Subcutaneous abdominal adipose tissue (tissue), 5 donors: ENCODE results near the gene SCLY.

ENCODE experiments used
- H3K27ac ChIP-seq: one replicate; pipeline ENCODE4 v1.7.0; 2013; ENCODE audit warnings: low read depth, mild to moderate bottlenecking, inconsistent platforms, low read length, moderate library complexity
- H3K27me3 ChIP-seq, 5 donors: one replicate each; pipeline ENCODE4 v1.7.0; 2013; ENCODE audit warnings: low read length in 5 of 5, inconsistent platforms in 1 of 5; ENCODE audit not compliant: control insufficient read depth in 5 of 5, insufficient read depth in 4 of 5
- H3K36me3 ChIP-seq, 5 donors: one replicate each; pipeline ENCODE4 v1.7.0; 2013; ENCODE audit warnings: low read length in 5 of 5; ENCODE audit not compliant: control insufficient read depth in 5 of 5, insufficient read depth in 5 of 5
- H3K4me1 ChIP-seq, 5 donors: one replicate each; pipeline ENCODE4 v1.7.0; 2013; ENCODE audit warnings: low read length in 5 of 5, mild to moderate bottlenecking in 3 of 5, moderate library complexity in 1 of 5; ENCODE audit not compliant: control insufficient read depth in 5 of 5, insufficient read depth in 5 of 5
- H3K4me3 ChIP-seq, 5 donors: one replicate each; pipeline ENCODE4 v1.7.0; 2013; ENCODE audit warnings: low read length in 5 of 5, low read depth in 1 of 5
- H3K9ac ChIP-seq, 5 donors: one replicate each; pipeline ENCODE4 v1.7.0; 2013; ENCODE audit warnings: low read length in 5 of 5, mild to moderate bottlenecking in 4 of 5, moderate library complexity in 3 of 5
- H3K9me3 ChIP-seq, 5 donors: one replicate each; pipeline ENCODE4 v1.7.0; 2013; ENCODE audit warnings: low read length in 5 of 5; ENCODE audit not compliant: control insufficient read depth in 5 of 5
- donor health status: healthy.
- donor health status: healthy.
- donor health status: healthy.
- donor health status: healthy.
- donor health status: healthy.

Gene SCLY

DNA sequence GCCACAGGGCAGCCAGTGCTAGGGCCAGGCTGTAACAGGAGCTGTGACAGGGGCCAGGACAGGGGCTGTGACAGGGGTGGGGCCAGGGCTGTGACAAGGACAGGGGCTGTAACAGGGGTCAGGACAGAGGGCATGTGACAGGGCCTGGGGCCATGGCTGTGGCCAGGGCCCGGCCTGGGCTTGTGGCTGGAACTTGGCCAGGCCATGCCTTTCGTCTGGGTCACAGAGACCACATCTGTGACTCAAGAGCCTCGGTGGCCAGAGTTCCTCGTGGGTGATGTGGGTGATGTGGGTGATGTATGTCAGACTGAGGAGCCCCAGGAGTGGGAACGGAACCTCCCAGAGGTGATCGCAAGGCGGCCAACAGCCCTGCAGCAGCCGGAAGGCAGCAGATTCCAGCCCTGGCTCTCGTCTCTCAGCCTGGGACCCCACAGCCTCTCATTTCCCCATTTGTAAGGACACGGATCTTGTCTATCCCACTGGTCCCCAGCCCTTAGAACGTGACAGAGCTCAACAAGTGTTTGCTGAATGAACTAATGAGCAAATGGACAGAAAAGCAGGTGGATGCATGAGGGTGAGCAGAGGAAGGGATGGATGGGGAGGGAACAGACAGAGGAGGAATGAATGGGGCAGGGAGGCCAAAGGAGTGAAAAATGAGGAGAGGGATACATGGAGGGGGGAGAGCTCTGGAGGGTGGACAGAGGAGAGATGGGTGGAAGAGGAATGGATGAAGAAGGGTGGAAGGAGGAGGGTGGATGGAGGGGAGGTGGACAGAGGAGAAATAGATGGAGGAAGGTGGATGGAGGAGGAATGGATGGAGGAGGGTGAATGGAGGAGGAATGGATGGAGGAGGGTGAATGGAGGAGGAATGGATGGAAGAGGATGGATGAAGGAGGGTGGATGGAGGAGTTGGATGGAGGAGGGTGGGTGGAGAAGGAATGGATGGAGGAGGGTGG lies 56.7 kb downstream of the SCLY start:
- no peaks in the 10 kb centered on the region for H3K36me3 ChIP-seq
- no peak overlapping the region for H3K4me3 ChIP-seq
- no peak overlapping the region for H3K9ac ChIP-seq
- peaks cover 0 to 6% (median 5%) of the 10 kb centered on the region in 5 donors for H3K9me3 ChIP-seq
- H3K27me3 ChIP-seq, result peaks cover 21 to 49% (median 31%) of the 10 kb centered on the region in 5 donors
- no peak overlapping the region for H3K27ac ChIP-seq
- peaks cover 0 to 11% (median 3%) of the 10 kb centered on the region in 5 donors for H3K4me1 ChIP-seq

DNA sequence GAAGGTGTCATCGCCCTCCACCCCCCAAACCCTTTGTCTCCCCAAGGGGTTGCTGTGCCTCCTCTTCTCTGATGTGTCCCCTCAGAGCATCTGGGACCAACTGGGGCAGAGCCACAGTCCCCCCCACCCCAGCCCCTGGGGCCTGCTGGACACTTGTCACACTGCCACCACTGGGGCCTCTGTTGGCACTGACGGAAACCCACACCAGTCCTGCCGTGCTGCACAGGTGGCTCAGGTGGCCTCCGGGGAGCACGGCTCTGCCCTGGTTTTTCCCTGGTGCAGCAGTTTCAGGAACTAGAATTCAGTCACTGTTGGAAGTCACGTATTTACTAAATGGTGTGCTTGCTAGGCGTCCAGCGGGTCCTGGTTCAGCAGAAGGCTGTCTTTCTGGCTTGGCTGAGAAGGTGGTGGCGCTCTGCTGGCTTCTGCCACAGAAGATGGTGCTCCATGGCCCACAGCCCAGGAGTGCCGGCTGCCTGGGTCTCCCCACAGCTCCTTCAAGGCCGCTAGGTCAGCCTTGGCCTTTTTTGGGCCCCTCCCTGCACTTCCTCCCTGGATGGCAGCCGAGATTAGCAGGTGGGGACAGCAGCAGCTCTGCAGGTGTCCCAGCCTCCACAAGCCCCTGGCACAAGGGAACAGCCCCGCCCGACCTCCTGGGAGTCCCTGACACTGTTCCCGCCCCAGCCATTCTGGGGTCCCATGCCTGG lies 59.1 kb downstream of the SCLY start:
- Histone ChIP-seq H3K36me3 (no peaks in the 10 kb centered on the region), H3K9ac (no peak overlapping the region), H3K27me3 (peaks cover 21 to 43% (median 30%) of the 10 kb centered on the region in 5 donors), H3K27ac (no peak overlapping the region), H3K9me3 (no peaks in the 10 kb centered on the region), H3K4me1 (peaks cover 0 to 11% (median 3%) of the 10 kb centered on the region in 5 donors), H3K4me3 (no peak overlapping the region)

DNA sequence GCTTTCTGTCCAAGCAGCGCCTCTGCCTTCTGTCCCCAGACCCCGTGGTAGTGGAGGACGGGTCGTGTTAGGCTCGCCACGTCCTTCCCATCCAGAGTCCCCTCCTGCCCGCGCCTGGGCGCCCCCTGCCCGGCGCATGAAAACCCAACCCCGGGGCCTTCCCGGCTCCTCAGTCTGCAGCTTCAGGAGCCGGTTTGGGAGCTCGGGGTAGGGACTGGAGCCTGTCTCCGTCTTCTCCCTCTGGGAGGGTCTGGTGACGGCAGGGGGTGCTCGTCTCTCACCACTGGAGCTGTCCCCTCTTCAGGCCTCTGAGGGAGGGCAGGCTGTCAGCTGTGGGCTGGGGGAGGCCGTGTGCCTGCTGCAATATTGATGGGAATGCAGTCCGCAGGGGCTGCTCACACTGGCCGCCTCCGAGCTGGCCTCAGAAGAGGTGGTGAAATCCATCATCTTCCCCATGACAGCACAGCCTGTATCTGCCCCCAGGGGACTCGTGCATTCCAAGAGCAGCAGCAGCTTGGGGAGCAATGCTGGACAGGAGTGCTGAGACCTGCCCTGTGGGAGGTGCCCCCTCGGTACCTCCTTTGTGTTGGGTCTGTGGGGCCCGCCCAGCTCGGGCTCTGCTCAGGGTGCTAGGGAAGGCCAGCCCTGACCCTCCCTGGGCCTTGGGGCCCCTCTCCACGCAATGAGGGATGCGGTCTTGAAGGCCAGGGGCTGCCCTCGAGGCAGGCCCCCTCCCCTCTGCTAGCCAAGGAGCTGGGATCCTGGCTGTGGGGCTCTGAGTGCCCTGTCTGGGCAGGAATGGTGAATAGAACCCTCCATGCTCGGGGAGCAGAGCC lies 59.9 kb downstream of the SCLY start:
- Histone ChIP-seq H3K9ac (no peak overlapping the region), H3K4me3 (no peak overlapping the region), H3K27ac (no peak overlapping the region), H3K27me3 (peaks cover 21 to 42% (median 27%) of the 10 kb centered on the region in 5 donors), H3K36me3 (no peaks in the 10 kb centered on the region), H3K9me3 (no peaks in the 10 kb centered on the region), H3K4me1 (peaks cover 0 to 11% (median 3%) of the 10 kb centered on the region in 5 donors)

DNA sequence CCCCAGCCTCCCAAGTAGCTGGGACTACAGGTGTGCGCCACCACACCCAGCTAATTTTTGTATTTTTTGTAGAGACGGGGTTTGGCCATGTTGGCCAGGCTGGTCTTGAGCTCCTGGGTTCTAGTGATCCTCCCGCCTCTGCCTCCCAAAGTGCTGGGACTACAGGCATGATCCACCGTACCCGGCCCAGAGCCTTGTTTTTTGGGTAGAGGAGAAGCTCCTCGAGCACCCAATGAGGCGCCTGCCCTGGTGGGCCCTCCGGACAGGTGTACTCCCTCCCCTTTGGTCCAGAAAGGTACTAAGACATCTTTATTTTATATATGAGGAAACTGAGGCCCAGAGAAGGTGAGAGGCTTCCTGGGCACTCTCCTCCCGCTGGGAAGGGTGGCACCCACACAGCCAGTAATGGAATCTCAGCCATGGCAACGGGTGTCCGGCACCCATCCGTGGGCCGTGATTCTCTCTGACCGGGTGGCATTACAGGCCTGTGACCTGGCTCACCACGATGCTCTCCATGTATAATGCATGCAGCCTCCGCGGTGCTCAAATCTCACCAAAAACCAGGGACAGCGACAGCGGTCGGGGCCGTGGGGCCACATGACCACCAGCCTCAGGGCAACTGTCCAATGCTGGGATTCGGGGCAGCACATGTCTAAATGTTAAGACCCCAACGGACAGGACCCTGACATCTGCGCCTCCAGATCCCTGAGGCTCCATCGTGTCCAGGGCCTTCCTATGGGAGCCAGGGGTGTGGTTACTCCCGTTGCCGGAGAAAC lies 60.9 kb downstream of the SCLY start:
- no peaks in the 10 kb centered on the region for H3K9me3 ChIP-seq
- H3K4me3 ChIP-seq, result no peak overlapping the region
- H3K4me1 ChIP-seq, result peaks cover 0 to 11% (median 3%) of the 10 kb centered on the region in 5 donors
- H3K36me3 ChIP-seq, result no peaks in the 10 kb centered on the region
- no peak overlapping the region for H3K27ac ChIP-seq
- H3K9ac ChIP-seq, result no peak overlapping the region
- peaks cover 13 to 34% (median 21%) of the 10 kb centered on the region in 5 donors for H3K27me3 ChIP-seq

DNA sequence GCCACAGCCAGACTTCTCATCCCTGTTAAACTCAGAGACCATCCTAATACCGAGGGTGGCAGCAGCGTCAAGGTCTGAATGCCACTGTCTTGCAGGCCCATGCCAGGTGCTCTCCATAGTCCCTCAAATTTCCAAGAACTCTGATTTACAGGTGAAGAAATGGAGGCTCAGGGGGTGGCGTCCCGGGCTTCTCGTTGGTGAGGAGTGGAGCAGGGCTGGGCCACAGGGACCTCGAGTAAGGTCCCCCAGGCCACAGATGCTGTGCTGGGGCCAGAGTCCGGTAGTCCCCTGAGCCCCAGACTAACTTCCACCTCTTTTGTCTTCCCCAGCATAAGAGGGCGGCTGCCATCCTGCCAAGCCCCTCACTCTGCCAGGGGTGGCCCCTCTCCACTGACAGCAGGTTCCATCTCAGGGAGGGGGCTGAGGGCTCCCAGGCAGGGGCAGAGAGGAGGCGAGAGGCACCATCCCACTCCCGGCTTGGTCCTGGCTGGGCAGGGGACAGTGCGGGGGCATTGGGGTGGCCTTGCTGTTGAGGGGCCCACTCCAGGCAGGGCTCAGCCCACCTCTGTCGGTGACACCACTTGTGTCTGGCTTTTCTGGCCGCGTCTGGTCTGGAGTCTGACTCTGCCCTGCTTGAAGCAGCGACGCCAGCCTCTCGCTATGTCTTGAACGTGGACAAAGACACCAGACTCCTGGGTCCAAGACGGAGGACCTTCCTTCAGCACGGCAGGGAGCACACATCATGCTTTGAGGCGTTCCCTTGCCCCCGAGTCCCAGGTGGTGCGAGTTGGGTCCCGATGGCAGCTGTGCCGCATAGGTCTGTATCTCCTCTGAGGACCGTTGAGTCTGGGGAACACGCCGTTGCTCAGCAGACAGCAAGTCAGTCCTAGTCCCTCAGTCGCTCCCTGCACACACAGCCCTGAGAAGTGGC lies 61.8 kb downstream of the SCLY start:
- Histone ChIP-seq H3K4me1 (peaks cover 0 to 19% (median 7%) of the 10 kb centered on the region in 5 donors), H3K36me3 (no peaks in the 10 kb centered on the region), H3K9me3 (no peaks in the 10 kb centered on the region), H3K4me3 (no peak overlapping the region), H3K27me3 (peaks cover 4 to 27% (median 13%) of the 10 kb centered on the region in 5 donors), H3K27ac (no peak overlapping the region), H3K9ac (no peak overlapping the region)

DNA sequence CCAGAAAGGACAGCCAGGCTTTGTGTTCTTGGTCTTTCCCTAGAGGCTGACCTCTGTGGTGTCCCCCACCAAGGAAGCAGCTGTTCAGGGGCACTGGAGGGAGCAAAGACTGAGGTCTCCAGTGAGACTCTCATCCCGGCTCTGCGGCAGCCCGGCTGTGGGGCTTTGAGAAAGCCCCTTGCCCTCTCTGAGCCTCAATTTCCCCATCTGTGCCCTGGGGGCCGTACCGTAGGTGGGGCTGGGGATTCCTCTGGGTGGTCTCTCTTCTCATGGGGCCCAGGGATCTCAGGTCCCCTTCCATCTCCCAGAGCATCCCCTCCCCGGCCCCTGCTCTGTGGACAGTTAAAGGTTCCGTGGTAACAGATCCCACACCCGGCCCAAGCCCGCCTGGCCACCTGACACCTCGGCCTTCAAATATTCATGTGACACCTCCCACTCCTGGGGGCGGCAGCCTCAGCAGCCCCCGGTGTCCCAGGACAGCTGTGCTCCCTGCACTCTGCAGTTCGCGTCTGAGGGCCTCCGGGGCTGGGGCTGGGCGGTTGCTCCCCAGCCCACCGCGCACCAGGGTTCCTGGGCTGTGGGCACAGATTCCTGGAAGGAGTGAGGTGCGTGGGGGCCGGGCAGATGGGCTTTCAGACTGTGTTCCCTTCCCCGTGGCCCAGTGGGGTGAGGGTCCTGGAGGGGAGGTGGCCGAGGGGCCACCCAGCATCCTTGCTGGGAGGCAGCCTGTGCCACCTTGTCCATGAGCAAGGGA lies 62.6 kb downstream of the SCLY start:
- Histone ChIP-seq H3K27me3 (peaks cover 3 to 19% (median 12%) of the 10 kb centered on the region in 5 donors), H3K4me1 (peaks cover 0 to 25% (median 7%) of the 10 kb centered on the region in 5 donors), H3K4me3 (no peak overlapping the region), H3K9ac (no peak overlapping the region), H3K9me3 (no peaks in the 10 kb centered on the region), H3K27ac (no peak overlapping the region), H3K36me3 (no peaks in the 10 kb centered on the region)

DNA sequence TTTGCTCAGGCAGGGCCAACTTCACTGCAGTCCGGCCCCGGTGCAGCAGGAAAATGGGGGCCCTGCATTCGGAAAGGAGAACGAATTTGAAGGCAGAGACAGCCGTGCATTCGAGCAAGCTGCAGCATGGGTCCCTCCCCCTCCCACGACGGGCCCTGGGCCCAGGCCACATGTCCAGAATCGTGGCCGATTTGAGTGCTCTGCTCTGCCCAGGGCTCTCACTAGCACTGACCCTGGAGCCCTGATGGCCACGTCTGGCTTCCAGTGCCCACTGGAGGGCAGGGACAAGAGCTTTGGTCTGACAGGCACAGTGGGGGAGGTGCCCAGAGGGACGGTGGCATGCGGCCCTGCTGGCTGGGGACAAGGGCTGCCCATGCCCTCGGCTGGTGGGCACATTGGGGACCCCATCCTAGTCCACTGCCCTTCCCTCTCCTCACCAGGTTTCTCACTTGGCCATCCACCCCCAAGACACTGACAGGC lies 63.2 kb downstream of the SCLY start:
- H3K9ac ChIP-seq, result no peak overlapping the region
- no peak overlapping the region for H3K27ac ChIP-seq
- no peak overlapping the region for H3K4me3 ChIP-seq
- H3K9me3 ChIP-seq, result no peaks in the 10 kb centered on the region
- H3K4me1 ChIP-seq, result peaks cover 0 to 25% (median 7%) of the 10 kb centered on the region in 5 donors
- H3K36me3 ChIP-seq, result no peaks in the 10 kb centered on the region
- H3K27me3 ChIP-seq, result peaks cover 3 to 14% (median 12%) of the 10 kb centered on the region in 5 donors

DNA sequence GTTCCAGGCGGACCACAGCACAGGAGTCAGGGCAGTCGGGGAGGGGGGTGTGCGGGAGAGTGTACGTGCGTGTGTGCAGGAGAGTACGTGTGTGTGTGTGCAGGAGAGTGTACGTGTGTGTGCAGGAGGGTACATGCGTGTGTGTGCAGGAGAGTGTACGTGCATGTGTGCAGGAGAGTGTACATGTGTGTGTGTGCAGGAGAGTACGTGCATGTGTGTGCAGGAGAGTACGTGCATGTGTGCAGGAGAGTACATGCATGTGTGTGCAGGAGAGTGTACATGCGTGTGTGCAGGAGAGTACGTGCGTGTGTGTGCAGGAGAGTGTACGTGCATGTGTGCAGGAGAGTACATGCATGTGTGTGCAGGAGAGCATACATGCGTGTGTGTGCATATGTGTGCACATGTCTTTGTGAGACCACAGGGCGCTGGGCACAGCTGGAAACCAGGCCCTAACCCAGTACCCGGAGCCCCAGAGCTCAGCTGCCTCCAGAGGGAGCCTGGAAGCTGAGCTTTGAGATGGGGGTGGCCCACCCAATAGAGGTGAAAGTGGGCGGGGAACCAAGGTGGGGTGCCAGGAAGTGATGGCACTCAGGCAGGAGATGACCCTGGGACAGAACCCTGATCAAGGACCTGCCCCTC lies 63.8 kb downstream of the SCLY start:
- Histone ChIP-seq H3K27me3 (peaks cover 3 to 12% (median 7%) of the 10 kb centered on the region in 5 donors), H3K4me3 (no peak overlapping the region), H3K9me3 (no peaks in the 10 kb centered on the region), H3K9ac (no peak overlapping the region), H3K36me3 (no peaks in the 10 kb centered on the region), H3K4me1 (peaks cover 0 to 25% (median 7%) of the 10 kb centered on the region in 5 donors), H3K27ac (no peak overlapping the region)
